A673 (cell line): Measurements from ENCODE around the gene SARS1.

ENCODE experiments used
- CTCF ChIP-seq: fragments of 300-800, 200-600 bp; sonication (generic); conservative IDR thresholded peaks from 2 replicates; pipeline ENCODE4 v1.5.1; 2017; ENCODE audit warnings: low read depth, mild to moderate bottlenecking, antibody characterized with exemption, low read length, moderate library complexity, mixed read lengths
- EZH2 ChIP-seq: fragments of 200-600 bp; sonication (generic); IDR thresholded peaks from 2 replicates; pipeline ENCODE4 v1.6.1; 2017; ENCODE audit warnings: borderline replicate concordance, low read depth, mild to moderate bottlenecking, mixed read lengths, antibody characterized with exemption, low read length; ENCODE audit not compliant: poor library complexity, severe bottlenecking

- no peak for TF ChIP-seq CTCF
- no peak for TF ChIP-seq EZH2
These were observed 53.2 kb downstream of the SARS1 start for GRCh38 chr1:109266965-109267364.
